ENCODE measurements around the gene FAM241A. TPM values are rescaled to one million over a fixed set of nuclear protein-coding genes. Genes with fewer than 3 reads are reported as not detected.

The FAM241A gene
- total RNA-seq, 1 donor from 2014 or later, result 0.70 TPM

- DNase-seq (ENCODE audit: extremely low spot score, unreplicated experiment), result no peak
- peaks cover 37% of the 10 kb centered on the region for H3K4me1 Mint-ChIP-seq (ENCODE audit: unreplicated experiment)
- H3K36me3 Mint-ChIP-seq, result peaks cover 4% of the 10 kb centered on the region
- H3K27ac Mint-ChIP-seq, result no peak overlapping the region
- peak; percentile 87 for TF ChIP-seq CTCF (conservative IDR thresholded peaks at IDR 0.05)
- H3K27me3 Mint-ChIP-seq, result no peaks in the 10 kb centered on the region
- no peaks in the 10 kb centered on the region for H3K9me3 Mint-ChIP-seq
- peak overlapping the region; percentile 35 for H3K4me3 Mint-ChIP-seq
These were observed 89.8 kb downstream of the FAM241A start for GRCh38 chr4:112234952-112235609.

- no peaks in the 10 kb centered on the region for H3K9me3 Mint-ChIP-seq
- peaks cover 40% of the 10 kb centered on the region for H3K4me1 Mint-ChIP-seq (ENCODE audit: unreplicated experiment)
- H3K27ac Mint-ChIP-seq, result peak overlapping the region; percentile 2
- no peak for TF ChIP-seq CTCF (conservative IDR thresholded peaks at IDR 0.05)
- peaks cover 4% of the 10 kb centered on the region for H3K36me3 Mint-ChIP-seq
- no peaks in the 10 kb centered on the region for H3K27me3 Mint-ChIP-seq
- DNase-seq (ENCODE audit: extremely low spot score, unreplicated experiment), result no peak
- no peak overlapping the region for H3K4me3 Mint-ChIP-seq
These were observed 90.8 kb downstream of the FAM241A start for GRCh38 chr4:112236040-112236439.

GRCh38 chr4:112238833-112239232, 93.6 kb downstream of the FAM241A start:
- Mint-ChIP-seq H3K36me3 (peaks cover 8% of the 10 kb centered on the region), H3K4me3 (no peak overlapping the region), H3K27me3 (no peaks in the 10 kb centered on the region), H3K9me3 (no peaks in the 10 kb centered on the region), H3K27ac (no peak overlapping the region), H3K4me1 (ENCODE audit: unreplicated experiment) (peaks cover 32% of the 10 kb centered on the region)
- DNase-seq (ENCODE audit: extremely low spot score, unreplicated experiment), result no peak
- no peak for TF ChIP-seq CTCF (conservative IDR thresholded peaks at IDR 0.05)

Other genes with a start within 250 kb of the FAM241A start
- gene AP1AR, start 86.3 kb downstream of the FAM241A start, total RNA-seq (ENCODE audit: low replicate concordance), result 14.5 and 18.9 TPM in 2 replicates
- gene TIFA, start 140.4 kb downstream of the FAM241A start, total RNA-seq (ENCODE audit: low replicate concordance), result 13.7 and 15.6 TPM in 2 replicates
- gene ALPK1, start 151.9 kb downstream of the FAM241A start, total RNA-seq (ENCODE audit: low replicate concordance), result 6.7 and 9.5 TPM in 2 replicates

Measured in type B pancreatic cell (in vitro differentiated cells).